Ovary (tissue), 3 donors: ENCODE results near the gene PALD1.
"Not testable (repeated sequence)": the region's sequence is repeated elsewhere in the genome, so short reads cannot be mapped to it uniquely, and the experiment has no call there.

Experiments
- CTCF ChIP-seq, 3 donors: fragments of 450-650 bp in 2 of 3; fragments of 200-600 bp in 1 of 3; IDR thresholded peaks; one replicate each; pipeline versions ENCODE4 v1.5.1 to v1.8.0; 2016 to 2022; ENCODE audit warnings: antibody characterized with exemption in 3 of 3, mild to moderate bottlenecking in 1 of 3
- EP300 ChIP-seq: sonication (generic); formaldehyde crosslinking; IDR thresholded peaks from one replicate; pipeline ENCODE4 v1.6.1; 2017; ENCODE audit warnings: antibody characterized with exemption
- POLR2A ChIP-seq: fragments of 450-650 bp; IDR thresholded peaks from one replicate; pipeline ENCODE4 v1.6.1; 2017; ENCODE audit warnings: antibody characterized with exemption, mild to moderate bottlenecking, moderate library complexity
- donor health status: DM: no; HTN: no; CAD: no.

GRCh38 chr10:70483872-70484271, 5.3 kb downstream of the PALD1 start:
- not testable (repeated sequence) for TF ChIP-seq EP300; CTCF (IDR thresholded peaks at IDR 0.05); POLR2A
